ENCODE results near the gene PPP6R3. TPM values are rescaled to one million over a fixed set of nuclear protein-coding genes. Genes with fewer than 3 reads are reported as not detected.

PPP6R3 gene
- total RNA-seq, 1 experiment from 2014 or later = 129 TPM

DNA sequence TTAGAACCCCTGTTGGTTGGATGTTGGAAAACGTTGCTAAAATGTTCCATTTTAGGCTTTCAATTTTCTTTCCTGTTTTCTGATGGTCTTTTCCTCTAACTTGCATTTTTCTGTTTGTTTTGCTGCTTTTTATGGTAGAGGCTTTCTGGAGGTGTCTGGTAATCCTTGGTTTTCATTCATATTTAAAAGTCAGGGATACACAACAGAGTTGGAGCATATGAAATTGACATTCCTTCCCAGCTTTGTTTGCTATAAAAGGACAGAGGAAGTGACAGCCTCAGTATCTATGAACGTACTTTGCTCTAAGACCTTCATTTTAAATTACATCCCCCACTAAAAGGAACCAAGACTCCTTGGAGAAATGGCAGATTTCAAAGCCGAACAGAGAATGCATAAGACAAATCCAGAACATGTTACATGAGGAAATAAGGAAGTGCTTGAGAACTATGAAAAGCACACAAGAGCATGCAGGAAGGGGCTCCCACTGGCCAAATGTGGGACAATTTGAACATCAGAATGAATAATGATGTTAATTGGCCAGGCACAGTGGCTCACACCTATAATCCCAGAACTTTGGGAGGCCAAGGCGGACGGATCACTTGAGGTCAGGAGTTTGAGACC lies 56.7 kb downstream of the PPP6R3 start:
- POLR2A ChIA-PET (ENCODE audit: unreplicated experiment) = no interaction called here
- BruUV-seq (replicated peaks) = no TSS peak
- Histone ChIP-seq H3K4me3 (no peak overlapping the region), H3F3A (ENCODE audit: insufficient read depth, low read depth) (peaks cover 32% of the 10 kb centered on the region), H3K79me2 (ENCODE audit: low read depth) (peaks cover 82% of the 10 kb centered on the region), H3K9me3 (ENCODE audit: insufficient read depth, low read depth) (no peaks in the 10 kb centered on the region), H4K20me1 (ENCODE audit: insufficient read depth) (peaks cover 91% of the 10 kb centered on the region), H3K27ac (no peak overlapping the region), H3K9me2 (ENCODE audit: insufficient read depth) (no peaks in the 10 kb centered on the region), H3K36me3 (ENCODE audit: low read depth) (peaks cover 33% of the 10 kb centered on the region), H3K27me3 (ENCODE audit: insufficient read depth, low read depth) (no peaks in the 10 kb centered on the region), H3K4me1 (replicated peaks; ENCODE audit: insufficient read depth) (no peaks in the 10 kb centered on the region), H3K4me2 (no peak overlapping the region), H2AFZ (no peak overlapping the region)
- CTCF ChIA-PET = no interaction called here
- intact Hi-C loops (cut with micrococcal nuclease; ENCODE audit: unreplicated experiment) = no loop called here
- DNase-seq = no peak
- TF ChIP-seq, protein P1, sequence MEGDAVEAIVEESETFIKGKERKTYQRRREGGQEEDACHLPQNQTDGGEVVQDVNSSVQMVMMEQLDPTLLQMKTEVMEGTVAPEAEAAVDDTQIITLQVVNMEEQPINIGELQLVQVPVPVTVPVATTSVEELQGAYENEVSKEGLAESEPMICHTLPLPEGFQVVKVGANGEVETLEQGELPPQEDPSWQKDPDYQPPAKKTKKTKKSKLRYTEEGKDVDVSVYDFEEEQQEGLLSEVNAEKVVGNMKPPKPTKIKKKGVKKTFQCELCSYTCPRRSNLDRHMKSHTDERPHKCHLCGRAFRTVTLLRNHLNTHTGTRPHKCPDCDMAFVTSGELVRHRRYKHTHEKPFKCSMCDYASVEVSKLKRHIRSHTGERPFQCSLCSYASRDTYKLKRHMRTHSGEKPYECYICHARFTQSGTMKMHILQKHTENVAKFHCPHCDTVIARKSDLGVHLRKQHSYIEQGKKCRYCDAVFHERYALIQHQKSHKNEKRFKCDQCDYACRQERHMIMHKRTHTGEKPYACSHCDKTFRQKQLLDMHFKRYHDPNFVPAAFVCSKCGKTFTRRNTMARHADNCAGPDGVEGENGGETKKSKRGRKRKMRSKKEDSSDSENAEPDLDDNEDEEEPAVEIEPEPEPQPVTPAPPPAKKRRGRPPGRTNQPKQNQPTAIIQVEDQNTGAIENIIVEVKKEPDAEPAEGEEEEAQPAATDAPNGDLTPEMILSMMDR (conservative IDR thresholded peaks at IDR 0.05) = no peak
- TF ChIP-seq EZH2 (IDR thresholded peaks at IDR 0.05; ENCODE audit: low read depth) = no peak

DNA sequence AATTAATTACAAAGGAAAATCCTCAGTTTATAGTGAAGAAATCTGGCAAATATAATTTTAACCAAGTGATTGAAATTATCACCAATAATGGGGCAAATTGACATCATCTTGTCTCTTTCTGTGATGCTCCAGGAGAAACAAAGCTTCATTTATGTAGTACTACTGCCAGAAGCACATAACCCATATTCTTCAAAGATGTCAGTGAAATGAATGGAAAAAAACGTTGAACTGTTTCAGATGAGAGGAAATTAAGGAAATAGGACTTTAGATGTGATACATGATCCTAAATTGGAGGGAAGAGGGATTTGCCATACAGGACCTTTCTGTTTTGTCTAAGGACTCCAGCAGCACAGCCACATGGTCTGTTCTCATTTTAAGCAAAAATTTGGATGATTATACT lies 57.6 kb downstream of the PPP6R3 start:
- intact Hi-C loops (cut with micrococcal nuclease; ENCODE audit: unreplicated experiment) = no loop called here
- H3K27me3 ChIP-seq (ENCODE audit: insufficient read depth, low read depth) = no peaks in the 10 kb centered on the region
- no peaks in the 10 kb centered on the region for H3K9me3 ChIP-seq (ENCODE audit: insufficient read depth, low read depth)
- ChIA-PET CTCF (no interaction called here), POLR2A (ENCODE audit: unreplicated experiment) (no interaction called here)
- H3K36me3 ChIP-seq (ENCODE audit: low read depth) = peaks cover 43% of the 10 kb centered on the region
- no peak overlapping the region for H3K4me3 ChIP-seq
- H3K27ac ChIP-seq = no peak overlapping the region
- H3K4me2 ChIP-seq = no peak overlapping the region
- DNase-seq = no peak
- no TSS peak for BruUV-seq (replicated peaks)
- no peak for TF ChIP-seq EZH2 (IDR thresholded peaks at IDR 0.05; ENCODE audit: low read depth)
- TF ChIP-seq, protein P1 (conservative IDR thresholded peaks at IDR 0.05) = no peak
- H3K9me2 ChIP-seq (ENCODE audit: insufficient read depth) = no peaks in the 10 kb centered on the region
- no peak overlapping the region for H2AFZ ChIP-seq
- H3K4me1 ChIP-seq (replicated peaks; ENCODE audit: insufficient read depth) = no peaks in the 10 kb centered on the region
- H4K20me1 ChIP-seq (ENCODE audit: insufficient read depth) = peaks cover 82% of the 10 kb centered on the region
- peaks cover 82% of the 10 kb centered on the region for H3K79me2 ChIP-seq (ENCODE audit: low read depth)
- H3F3A ChIP-seq (ENCODE audit: insufficient read depth, low read depth) = peaks cover 28% of the 10 kb centered on the region

DNA sequence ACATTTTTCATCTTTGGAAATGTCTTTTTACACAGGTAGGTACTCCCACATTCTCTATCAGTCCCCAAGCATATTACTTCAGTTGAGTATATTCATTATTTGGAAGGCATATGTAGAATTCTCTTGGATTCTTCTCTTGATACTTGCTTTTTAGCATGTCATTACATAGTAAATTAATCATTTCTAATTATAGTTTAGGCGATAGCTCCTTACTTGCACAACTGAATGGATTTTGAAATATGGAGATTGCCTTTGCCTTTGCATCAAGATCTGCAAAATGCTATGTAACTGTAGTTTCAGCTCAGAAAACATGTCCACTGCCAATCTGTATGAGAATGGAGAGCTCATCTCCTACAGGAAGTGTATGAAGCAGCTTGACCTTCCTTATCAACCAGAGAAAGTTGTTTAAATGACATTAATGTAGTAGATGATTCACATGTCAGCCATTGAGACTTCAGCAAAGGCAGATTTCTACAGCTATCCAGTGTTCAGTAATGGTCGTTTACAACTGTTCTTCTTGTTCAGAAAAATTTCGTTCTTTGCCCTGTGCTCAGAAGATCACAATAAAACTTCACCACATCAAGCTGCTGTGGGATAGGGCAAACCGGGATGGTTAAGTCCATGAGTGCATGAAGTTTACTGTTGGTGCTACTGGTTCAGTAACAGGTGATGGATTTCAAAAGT lies 61.6 kb downstream of the PPP6R3 start:
- H3K4me3 ChIP-seq = no peak overlapping the region
- no peak overlapping the region for H2AFZ ChIP-seq
- ChIA-PET CTCF (no interaction called here), POLR2A (ENCODE audit: unreplicated experiment) (no interaction called here)
- no peaks in the 10 kb centered on the region for H3K27me3 ChIP-seq (ENCODE audit: insufficient read depth, low read depth)
- H3K27ac ChIP-seq = no peak overlapping the region
- H3K4me2 ChIP-seq = no peak overlapping the region
- no peaks in the 10 kb centered on the region for H3K9me2 ChIP-seq (ENCODE audit: insufficient read depth)
- H3F3A ChIP-seq (ENCODE audit: insufficient read depth, low read depth) = peaks cover 11% of the 10 kb centered on the region; the same call in 1 of the 2 replicates
- no peak for DNase-seq
- H4K20me1 ChIP-seq (ENCODE audit: insufficient read depth) = peaks cover 55% of the 10 kb centered on the region
- intact Hi-C loops (cut with micrococcal nuclease; ENCODE audit: unreplicated experiment) = no loop called here
- H3K4me1 ChIP-seq (replicated peaks; ENCODE audit: insufficient read depth) = no peaks in the 10 kb centered on the region
- no TSS peak for BruUV-seq (replicated peaks)
- H3K36me3 ChIP-seq (ENCODE audit: low read depth) = peaks cover 68% of the 10 kb centered on the region
- H3K79me2 ChIP-seq (ENCODE audit: low read depth) = peaks cover 64% of the 10 kb centered on the region
- TF ChIP-seq EZH2 (IDR thresholded peaks at IDR 0.05; ENCODE audit: low read depth) = no peak
- TF ChIP-seq, protein P1 (conservative IDR thresholded peaks at IDR 0.05) = no peak
- peaks cover 4% of the 10 kb centered on the region; the same call in 1 of the 2 replicates for H3K9me3 ChIP-seq (ENCODE audit: insufficient read depth, low read depth)
